AG04450 (cell line): ENCODE results near the gene HNRNPM. TPM values are rescaled to one million over a fixed set of nuclear protein-coding genes. Genes with fewer than 3 reads are reported as not detected.
A peak's percentile ranks its signal among the peaks of the same experiment; 100 is the strongest.
"Not testable (repeated sequence)": the region's sequence is repeated elsewhere in the genome, so short reads cannot be mapped to it uniquely, and the experiment has no call there.

Experiments
- CTCF ChIA-PET: fragments of 300-600, 350-600 bp; formaldehyde crosslinking; extraction: SDS; loops from one replicate; lab custom pipeline; 2022; ENCODE audit warnings: antibody characterized with exemption, inconsistent platforms; lab: Charles Lee
- POLR2A ChIA-PET: fragments of 350-600 bp; formaldehyde crosslinking; extraction: SDS; loops from one replicate; lab custom pipeline; 2021; ENCODE audit warnings: antibody characterized with exemption, inconsistent platforms; lab: Yijun Ruan, JAX
- DNase-seq: peaks from one replicate; pipeline ENCODE4 v3.0.0-alpha.2; 2011; ENCODE audit warnings: low read depth, low spot score
- H3K27ac ChIP-seq: one replicate; pipeline ENCODE4 v1.5.1; 2012; ENCODE audit warnings: low read depth, low read length, control low read depth
- H3K27me3 ChIP-seq: one replicate; pipeline ENCODE4 v1.6.0; 2012; ENCODE audit warnings: low read length; ENCODE audit not compliant: control insufficient read depth, insufficient read depth
- H3K4me3 ChIP-seq: 2 replicates; pipeline ENCODE4 v1.5.1; 2011; ENCODE audit warnings: mild to moderate bottlenecking, low read depth, low read length, control low read depth
- H3K9me3 ChIP-seq: 2 replicates; pipeline ENCODE4 v1.5.1; 2012; ENCODE audit warnings: low read length; ENCODE audit not compliant: control insufficient read depth, insufficient read depth
- CTCF ChIP-seq: IDR thresholded peaks from 2 replicates; pipeline ENCODE4 v1.5.1; 2011; ENCODE audit warnings: low read depth, low read length, control low read depth, inconsistent platforms
- polyA plus RNA-seq: library from polyadenylated mRNA; depleted of rRNA; stranded (reverse); fragments of >200 nt; gene quantifications from 2 replicates; pipeline ENCODE4 v1.2.3, GENCODE V29; 2011

Gene HNRNPM
- polyA plus RNA-seq, 1 experiment, result 122 TPM

- no peak for TF ChIP-seq CTCF
- CTCF ChIA-PET, result interaction anchor here (1.3 to 1.7 kb wide), 4 partner anchors 69 to 568 kb away, joined by 8 to 19 read pairs (median 13); partner anchors contain the start of gene MARCHF2
- H3K27ac ChIP-seq, result no peak overlapping the region
Measured at GRCh38 chr19:8512115-8512967, 67.6 kb downstream of the HNRNPM start.

GRCh38 chr19:8513036-8513686 lies 68.4 kb downstream of the HNRNPM start:
- CTCF ChIA-PET, result interaction anchor here (0.9 to 1.7 kb wide), 7 partner anchors 8 to 569 kb away, joined by 3 to 19 read pairs (median 8); partner anchors contain the start of gene MARCHF2
- Histone ChIP-seq H3K27me3 (peaks cover 3% of the 10 kb centered on the region), H3K9me3 (peaks cover 4% of the 10 kb centered on the region; the same call in 1 of the 2 replicates), H3K27ac (peak overlapping the region; percentile 73), H3K4me3 (peak overlapping the region; percentile 76)
- POLR2A ChIA-PET, result interaction anchor here (0.5 to 2.0 kb wide), 18 partner anchors 12 to 1496 kb away, joined by 3 to 13 read pairs (median 5); partner anchors contain the start of genes ANGPTL4, HNRNPM, MARCHF2 and NDUFA7
- TF ChIP-seq CTCF, result peak; percentile 3; the same call in 1 of the 2 replicates
- no peak for DNase-seq

More at GRCh38 chr19:8512115-8512967, 67.6 kb downstream of the HNRNPM start:
- no peaks in the 10 kb centered on the region for H3K27me3 ChIP-seq
- DNase-seq, result no peak
- peaks cover 4% of the 10 kb centered on the region; the same call in 1 of the 2 replicates for H3K9me3 ChIP-seq
- POLR2A ChIA-PET, result interaction anchor here (1.1 to 2.0 kb wide), 3 partner anchors 14 to 1625 kb away, joined by 3 to 13 read pairs (median 9); partner anchors contain the start of genes NDUFA7 and RPS28
- H3K4me3 ChIP-seq, result no peak overlapping the region

GRCh38 chr19:8513687-8514504 lies 69.1 kb downstream of the HNRNPM start, which contains the start of gene ZNF414:
TSS of gene ZNF414 (minus strand) at chr19:8514167. CDS start at chr19:8514046, 121 bp downstream.
- H3K27me3 ChIP-seq, result peaks cover 3% of the 10 kb centered on the region
- H3K4me3 ChIP-seq, result peak within 1 kb of the TSS; percentile 76
- H3K27ac ChIP-seq, result peak within 1 kb of the TSS; percentile 73
- POLR2A ChIA-PET, result interaction anchor here (0.5 to 2.0 kb wide), 27 partner anchors 8 to 1495 kb away, joined by 3 to 13 read pairs (median 5); partner anchors contain the start of genes ANGPTL4, HNRNPM, MARCHF2 and NDUFA7
- CTCF ChIA-PET, result interaction anchor here (0.9 to 1.7 kb wide), 7 partner anchors 9 to 570 kb away, joined by 3 to 19 read pairs (median 8); partner anchors contain the start of gene MARCHF2
- TF ChIP-seq CTCF, result no peak
- peak; percentile 92 for DNase-seq
- H3K9me3 ChIP-seq, result peaks cover 4% of the 10 kb centered on the region; the same call in 1 of the 2 replicates

- peak overlapping the region; percentile 76; the same call in 1 of the 2 replicates for H3K4me3 ChIP-seq
- not testable (repeated sequence) for H3K27me3 ChIP-seq, DNase-seq, H3K9me3 ChIP-seq
- peak overlapping the region; percentile 73 for H3K27ac ChIP-seq
- POLR2A ChIA-PET, result interaction anchor here (0.5 to 2.0 kb wide), 20 partner anchors 8 to 207 kb away, joined by 3 to 13 read pairs (median 5); partner anchors contain the start of genes ANGPTL4, HNRNPM, MARCHF2 and NDUFA7
- CTCF ChIA-PET, result interaction anchor here (1.0 to 1.7 kb wide), 3 partner anchors 9 to 101 kb away, joined by 3 to 8 read pairs (median 6); partner anchors contain the start of gene MARCHF2
Measured at GRCh38 chr19:8514505-8515009, 69.8 kb downstream of the HNRNPM start.
